ENCODE data around the gene POGLUT2.

The POGLUT2 gene

DNA sequence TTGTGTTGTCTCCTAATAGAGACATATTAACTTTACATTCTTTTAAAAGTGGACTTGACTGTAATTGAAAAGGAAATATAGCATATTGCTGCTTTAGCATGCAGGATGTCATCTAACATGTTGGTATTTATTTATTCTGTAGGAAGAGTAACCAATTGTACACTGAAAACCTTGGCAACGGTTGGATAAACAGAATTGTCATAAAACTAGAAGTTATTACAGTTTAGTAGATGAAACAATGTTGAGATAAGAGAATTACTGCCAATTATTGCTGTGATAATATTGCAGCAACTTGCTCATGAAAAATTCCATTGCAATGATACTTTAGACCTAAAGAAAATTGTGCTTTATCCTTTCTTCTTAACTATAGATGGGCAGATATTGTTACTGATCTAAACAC is 39.5 kb upstream of the POGLUT2 start:
- Histone ChIP-seq H3K79me2 (ENCODE audit: low read length) (no peaks in the 10 kb centered on the region), H3K27me3 (ENCODE audit: low read depth, low read length) (no peaks in the 10 kb centered on the region), H3K4me3 (ENCODE audit: low read length) (no peak overlapping the region), H3K4me2 (ENCODE audit: low read length) (no peak overlapping the region), H3K9ac (ENCODE audit: low read length) (no peak overlapping the region), H3K36me3 (replicated peaks; ENCODE audit: low read depth, low read length) (peaks cover 10% of the 10 kb centered on the region), H2AFZ (ENCODE audit: low read depth, low read length) (no peak overlapping the region), H3K4me1 (ENCODE audit: low read length) (no peaks in the 10 kb centered on the region), H3K27ac (ENCODE audit: low read length) (no peak overlapping the region), H4K20me1 (ENCODE audit: insufficient read depth, low read length) (no peaks in the 10 kb centered on the region), H3K9me3 (ENCODE audit: insufficient read depth, low read length) (no peaks in the 10 kb centered on the region)
- TF ChIP-seq EZH2phosphoT487 (IDR thresholded peaks at IDR 0.05; ENCODE audit: low read depth) = no peak
- TF ChIP-seq, protein P1, sequence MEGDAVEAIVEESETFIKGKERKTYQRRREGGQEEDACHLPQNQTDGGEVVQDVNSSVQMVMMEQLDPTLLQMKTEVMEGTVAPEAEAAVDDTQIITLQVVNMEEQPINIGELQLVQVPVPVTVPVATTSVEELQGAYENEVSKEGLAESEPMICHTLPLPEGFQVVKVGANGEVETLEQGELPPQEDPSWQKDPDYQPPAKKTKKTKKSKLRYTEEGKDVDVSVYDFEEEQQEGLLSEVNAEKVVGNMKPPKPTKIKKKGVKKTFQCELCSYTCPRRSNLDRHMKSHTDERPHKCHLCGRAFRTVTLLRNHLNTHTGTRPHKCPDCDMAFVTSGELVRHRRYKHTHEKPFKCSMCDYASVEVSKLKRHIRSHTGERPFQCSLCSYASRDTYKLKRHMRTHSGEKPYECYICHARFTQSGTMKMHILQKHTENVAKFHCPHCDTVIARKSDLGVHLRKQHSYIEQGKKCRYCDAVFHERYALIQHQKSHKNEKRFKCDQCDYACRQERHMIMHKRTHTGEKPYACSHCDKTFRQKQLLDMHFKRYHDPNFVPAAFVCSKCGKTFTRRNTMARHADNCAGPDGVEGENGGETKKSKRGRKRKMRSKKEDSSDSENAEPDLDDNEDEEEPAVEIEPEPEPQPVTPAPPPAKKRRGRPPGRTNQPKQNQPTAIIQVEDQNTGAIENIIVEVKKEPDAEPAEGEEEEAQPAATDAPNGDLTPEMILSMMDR (IDR thresholded peaks at IDR 0.05; ENCODE audit: low read depth, low read length) = no peak

DNA sequence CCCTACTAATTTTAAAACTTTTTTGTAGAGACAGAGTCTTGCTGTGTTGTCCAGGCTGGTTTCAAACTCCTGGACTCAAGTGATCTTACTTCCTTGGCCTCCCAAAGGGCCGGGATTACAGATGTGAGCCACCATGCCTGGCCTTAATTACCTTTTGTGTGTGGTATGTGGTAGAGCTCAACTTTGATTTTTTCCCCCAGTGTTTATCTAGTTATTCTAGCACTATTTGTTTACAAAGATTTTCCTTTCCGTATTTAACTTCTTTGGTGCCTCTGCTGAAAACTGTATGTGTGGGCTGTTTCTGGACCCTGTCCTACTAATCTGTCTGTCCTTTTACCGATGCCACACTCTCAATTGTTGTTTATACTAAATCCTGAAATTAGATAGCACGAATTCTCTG is 37.7 kb upstream of the POGLUT2 start:
- H3K27ac ChIP-seq (ENCODE audit: low read length) = no peak overlapping the region
- H3K9me3 ChIP-seq (ENCODE audit: insufficient read depth, low read length) = no peaks in the 10 kb centered on the region
- no peaks in the 10 kb centered on the region for H3K27me3 ChIP-seq (ENCODE audit: low read depth, low read length)
- TF ChIP-seq, protein P1 (IDR thresholded peaks at IDR 0.05; ENCODE audit: low read depth, low read length) = no peak
- TF ChIP-seq EZH2phosphoT487 (IDR thresholded peaks at IDR 0.05; ENCODE audit: low read depth) = no peak
- H3K79me2 ChIP-seq (ENCODE audit: low read length) = no peaks in the 10 kb centered on the region
- H3K36me3 ChIP-seq (replicated peaks; ENCODE audit: low read depth, low read length) = peaks cover 10% of the 10 kb centered on the region
- no peak overlapping the region for H3K4me3 ChIP-seq (ENCODE audit: low read length)
- H3K4me2 ChIP-seq (ENCODE audit: low read length) = no peak overlapping the region
- H2AFZ ChIP-seq (ENCODE audit: low read depth, low read length) = no peak overlapping the region
- no peaks in the 10 kb centered on the region for H3K4me1 ChIP-seq (ENCODE audit: low read length)
- no peak overlapping the region for H3K9ac ChIP-seq (ENCODE audit: low read length)
- H4K20me1 ChIP-seq (ENCODE audit: insufficient read depth, low read length) = no peaks in the 10 kb centered on the region

DNA sequence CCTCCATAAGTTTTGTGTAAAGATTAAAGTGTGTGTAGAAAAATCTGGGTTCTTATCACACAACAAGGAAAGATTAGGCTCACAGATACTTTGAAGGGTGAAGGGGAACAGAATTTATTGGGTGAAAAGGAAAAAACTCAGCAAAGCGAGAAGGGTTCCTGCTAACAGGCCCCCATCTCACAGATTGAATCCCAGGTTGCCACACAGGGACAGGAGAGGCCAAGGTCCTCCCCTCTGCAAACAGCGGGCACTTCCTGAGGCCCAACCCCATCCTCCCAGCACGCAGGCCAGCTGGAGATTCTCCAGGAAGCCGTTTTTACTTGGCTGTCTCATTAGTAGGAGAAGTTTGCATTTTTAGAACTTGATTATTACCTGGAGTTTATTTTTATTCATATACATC is 31.9 kb upstream of the POGLUT2 start:
- H2AFZ ChIP-seq (ENCODE audit: low read depth, low read length) = no peak overlapping the region
- no peak overlapping the region for H3K4me3 ChIP-seq (ENCODE audit: low read length)

DNA sequence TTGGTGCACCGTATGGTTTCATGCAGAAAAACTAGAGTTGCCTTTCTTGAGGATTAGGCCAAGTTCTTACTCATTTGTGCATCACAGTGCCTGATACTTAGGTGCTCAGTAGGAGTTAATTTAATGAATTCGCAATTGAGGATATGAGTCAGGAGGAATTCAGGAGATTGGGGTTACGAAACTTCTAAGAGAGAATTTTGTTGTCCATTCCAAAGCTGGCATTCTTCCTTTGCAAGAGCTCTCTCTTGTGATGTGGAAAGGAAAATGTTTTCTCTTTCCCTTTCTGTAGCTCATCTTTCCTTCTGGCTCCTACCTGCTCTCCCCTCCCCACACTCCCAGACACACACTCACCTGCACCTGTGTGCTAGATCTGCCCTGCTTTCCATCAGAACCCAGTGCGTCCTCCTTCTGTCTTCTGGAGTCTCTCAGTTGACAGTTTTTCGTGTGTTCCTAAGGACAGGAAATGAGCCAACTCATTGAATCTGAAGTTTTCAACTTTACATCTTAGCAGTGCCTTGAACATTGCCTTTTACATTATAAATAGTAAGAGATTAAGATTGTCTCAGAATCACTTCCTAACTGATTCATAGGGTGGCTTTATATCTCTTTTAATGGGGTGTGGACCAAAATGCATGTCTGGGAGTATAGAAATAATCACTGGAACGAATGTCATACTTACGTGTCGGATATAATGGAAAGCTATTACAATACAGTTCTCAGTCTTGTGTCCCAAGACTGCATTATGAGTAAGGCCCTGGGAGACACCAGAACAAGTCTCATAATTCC is 27.3 kb upstream of the POGLUT2 start:
- no peak overlapping the region for H3K4me3 ChIP-seq (ENCODE audit: low read length)
- no peak for TF ChIP-seq EZH2phosphoT487 (IDR thresholded peaks at IDR 0.05; ENCODE audit: low read depth)
- TF ChIP-seq, protein P1 (IDR thresholded peaks at IDR 0.05; ENCODE audit: low read depth, low read length) = no peak
- no peak overlapping the region for H2AFZ ChIP-seq (ENCODE audit: low read depth, low read length)
- no peaks in the 10 kb centered on the region for H3K4me1 ChIP-seq (ENCODE audit: low read length)
- H3K4me2 ChIP-seq (ENCODE audit: low read length) = no peak overlapping the region
- no peaks in the 10 kb centered on the region for H3K27me3 ChIP-seq (ENCODE audit: low read depth, low read length)
- H3K79me2 ChIP-seq (ENCODE audit: low read length) = no peaks in the 10 kb centered on the region
- no peak overlapping the region for H3K9ac ChIP-seq (ENCODE audit: low read length)
- peaks cover 40% of the 10 kb centered on the region for H3K36me3 ChIP-seq (replicated peaks; ENCODE audit: low read depth, low read length)
- no peak overlapping the region for H3K27ac ChIP-seq (ENCODE audit: low read length)
- H4K20me1 ChIP-seq (ENCODE audit: insufficient read depth, low read length) = no peaks in the 10 kb centered on the region
- H3K9me3 ChIP-seq (ENCODE audit: insufficient read depth, low read length) = peaks cover 4% of the 10 kb centered on the region; the same call in 1 of the 2 replicates

More for the DNA sequence above, 31.9 kb upstream of the POGLUT2 start:
- no peaks in the 10 kb centered on the region for H3K4me1 ChIP-seq (ENCODE audit: low read length)
- no peak overlapping the region for H3K9ac ChIP-seq (ENCODE audit: low read length)
- TF ChIP-seq, protein P1 (IDR thresholded peaks at IDR 0.05; ENCODE audit: low read depth, low read length) = no peak
- no peak for TF ChIP-seq EZH2phosphoT487 (IDR thresholded peaks at IDR 0.05; ENCODE audit: low read depth)
- H3K79me2 ChIP-seq (ENCODE audit: low read length) = no peaks in the 10 kb centered on the region
- no peaks in the 10 kb centered on the region for H4K20me1 ChIP-seq (ENCODE audit: insufficient read depth, low read length)
- no peak overlapping the region for H3K27ac ChIP-seq (ENCODE audit: low read length)
- no peak overlapping the region for H3K4me2 ChIP-seq (ENCODE audit: low read length)
- H3K9me3 ChIP-seq (ENCODE audit: insufficient read depth, low read length) = no peaks in the 10 kb centered on the region
- H3K27me3 ChIP-seq (ENCODE audit: low read depth, low read length) = no peaks in the 10 kb centered on the region
- H3K36me3 ChIP-seq (replicated peaks; ENCODE audit: low read depth, low read length) = peaks cover 12% of the 10 kb centered on the region
